PC-3 (cell line): ENCODE results near the gene RALY. TPM values are rescaled to one million over a fixed set of nuclear protein-coding genes. Genes with fewer than 3 reads are reported as not detected.

Source experiments
- ATAC-seq: fragments of 200-7000 bp; cut with Tn5 transposase; 2 replicates; pipeline ENCODE4 v1.9.1; 2020; ENCODE audit warnings: mild to moderate bottlenecking, moderate library complexity
- BruUV-seq: library from RNA; stranded (reverse); fragments of 400-500 nt; replicated peaks from 2 replicates; lab custom pipeline; 2021; lab: Mats Ljungman, UMichigan
- CTCF ChIA-PET: fragments of 300-600 bp; sonication (Branson Sonifier 250); formaldehyde crosslinking; loops from one replicate; lab custom pipeline; 2022; ENCODE audit warnings: antibody characterized with exemption; lab: Charles Lee
- POLR2A ChIA-PET: fragments of 300-600 bp; sonication (Branson Sonifier 250); formaldehyde crosslinking; loops from one replicate; lab custom pipeline; 2022; ENCODE audit warnings: antibody characterized with exemption; ENCODE audit not compliant: unreplicated experiment; lab: Charles Lee
- DNase-seq: peaks from one replicate; pipeline ENCODE4 v3.0.0-alpha.2; 2015
- H2AFZ ChIP-seq: fragments of 300-600 bp; sonication (generic); 2 replicates; pipeline ENCODE4 v1.6.0; 2016; ENCODE audit warnings: antibody characterized with exemption, low read length
- H3F3A ChIP-seq: fragments of 300-600 bp; sonication (generic); one replicate; pipeline ENCODE4 v1.6.0; 2017; ENCODE audit warnings: antibody characterized with exemption, low read length, control low read depth, mild to moderate bottlenecking; ENCODE audit not compliant: unreplicated experiment
- H3K27ac ChIP-seq: fragments of 300-600 bp; sonication (generic); 2 replicates; pipeline ENCODE4 v1.5.1; 2016; ENCODE audit warnings: mild to moderate bottlenecking, low read length
- H3K27me3 ChIP-seq: fragments of 300-600 bp; sonication (generic); 2 replicates; pipeline ENCODE4 v1.6.1; 2016; ENCODE audit warnings: low read length, mixed read lengths
- H3K36me3 ChIP-seq: fragments of 300-600 bp; sonication (generic); 2 replicates; pipeline ENCODE4 v1.6.1; 2016; ENCODE audit warnings: low read depth, mixed run types, low read length, mixed read lengths
- H3K4me1 ChIP-seq: fragments of 300-600 bp; sonication (generic); 2 replicates; pipeline ENCODE4 v1.5.1; 2016; ENCODE audit warnings: low read length; ENCODE audit not compliant: insufficient read depth
- H3K4me2 ChIP-seq: fragments of 300-600 bp; sonication (generic); 2 replicates; pipeline ENCODE4 v1.6.0; 2016; ENCODE audit warnings: low read length
- H3K4me3 ChIP-seq: fragments of 300-600 bp; sonication (generic); 2 replicates; pipeline ENCODE4 v1.5.1; 2016; ENCODE audit warnings: mild to moderate bottlenecking, low read length, mixed read lengths
- H3K79me2 ChIP-seq: fragments of 300-600 bp; sonication (generic); 2 replicates; pipeline ENCODE4 v1.6.1; 2017; ENCODE audit warnings: low read length, mixed read lengths
- H3K9ac ChIP-seq: fragments of 300-600 bp; sonication (generic); 2 replicates; pipeline ENCODE4 v1.6.0; 2016; ENCODE audit warnings: mild to moderate bottlenecking, low read length
- H3K9me2 ChIP-seq: fragments of 300-600 bp; sonication (generic); replicated peaks from 2 replicates; pipeline ENCODE4 v1.6.1; 2016; ENCODE audit warnings: mixed run types, low read length, mixed read lengths
- H3K9me3 ChIP-seq: fragments of 300-600 bp; sonication (generic); 2 replicates; pipeline ENCODE4 v1.6.1; 2016; ENCODE audit warnings: low read length, mixed read lengths
- H4K20me1 ChIP-seq: fragments of 300-600 bp; sonication (generic); 2 replicates; pipeline ENCODE4 v1.6.1; 2016; ENCODE audit warnings: low read length, mixed read lengths
- CTCF ChIP-seq: fragments of 300-600 bp; sonication (generic); conservative IDR thresholded peaks from 2 replicates; pipeline ENCODE4 v1.5.1; 2017; ENCODE audit warnings: antibody characterized with exemption, low read depth, mild to moderate bottlenecking, low read length
- EZH2 ChIP-seq: fragments of 300-600 bp; sonication (generic); IDR thresholded peaks from one replicate; pipeline ENCODE4 v1.6.1; 2017; ENCODE audit warnings: antibody characterized with exemption, mild to moderate bottlenecking, low read length; ENCODE audit not compliant: unreplicated experiment
- EZH2phosphoT487 ChIP-seq: fragments of 300-600 bp; sonication (generic); IDR thresholded peaks from 2 replicates; pipeline ENCODE4 v1.6.1; 2018; ENCODE audit warnings: mild to moderate bottlenecking, antibody characterized with exemption, low read length, borderline replicate concordance
- intact Hi-C: fragments of 100-400 bp; cut with micrococcal nuclease; formaldehyde crosslinking; loops from 2 replicates; pipeline ENCODE4 v1.9.0; 2023
- total RNA-seq: library from RNA; depleted of rRNA; stranded (reverse); fragments of >200 nt; gene quantifications from 2 replicates; pipeline ENCODE4 v1.2.3, GENCODE V29; 2014

RALY gene
- total RNA-seq, 1 experiment from 2014 or later: 160 TPM

- no peak overlapping the region for H2AFZ ChIP-seq
- peaks cover 73% of the 10 kb centered on the region for H4K20me1 ChIP-seq
- no peaks in the 10 kb centered on the region for H3K9me3 ChIP-seq
- DNase-seq: no peak
- TF ChIP-seq EZH2phosphoT487 (no peak), EZH2 (no peak), CTCF (no peak)
- no peak overlapping the region for H3K9ac ChIP-seq
- no peaks in the 10 kb centered on the region for H3F3A ChIP-seq
- H3K27me3 ChIP-seq: no peaks in the 10 kb centered on the region
- no peak overlapping the region for H3K4me3 ChIP-seq
- ATAC-seq: no peak
- peaks cover 99% of the 10 kb centered on the region for H3K79me2 ChIP-seq
- BruUV-seq: no TSS peak
- ChIA-PET POLR2A (no interaction called here), CTCF (no interaction called here)
- H3K9me2 ChIP-seq: no peaks in the 10 kb centered on the region
- H3K4me1 ChIP-seq: no peaks in the 10 kb centered on the region
- H3K4me2 ChIP-seq: no peak overlapping the region
- no peaks in the 10 kb centered on the region for H3K36me3 ChIP-seq
- no peak overlapping the region for H3K27ac ChIP-seq
- intact Hi-C loops: no loop called here
Observed at GRCh38 chr20:34001378-34001777, 7.7 kb downstream of the RALY start.

GRCh38 chr20:34004227-34004626, 10.5 kb downstream of the RALY start:
- peaks cover 96% of the 10 kb centered on the region for H3K79me2 ChIP-seq
- H3K4me2 ChIP-seq: no peak overlapping the region
- H2AFZ ChIP-seq: no peak overlapping the region
- no TSS peak for BruUV-seq
- peaks cover 64% of the 10 kb centered on the region for H4K20me1 ChIP-seq
- H3K4me1 ChIP-seq: no peaks in the 10 kb centered on the region
- no peaks in the 10 kb centered on the region for H3F3A ChIP-seq
- H3K36me3 ChIP-seq: no peaks in the 10 kb centered on the region
- TF ChIP-seq CTCF (no peak), EZH2 (no peak), EZH2phosphoT487 (no peak)
- no peaks in the 10 kb centered on the region for H3K9me3 ChIP-seq
- POLR2A ChIA-PET: no interaction called here
- DNase-seq: no peak
- intact Hi-C loops: no loop called here
- ATAC-seq: no peak
- no peak overlapping the region for H3K4me3 ChIP-seq
- CTCF ChIA-PET: no interaction called here
- no peak overlapping the region for H3K27ac ChIP-seq
- H3K9ac ChIP-seq: no peak overlapping the region
- H3K27me3 ChIP-seq: no peaks in the 10 kb centered on the region
- H3K9me2 ChIP-seq: no peaks in the 10 kb centered on the region

- ChIA-PET CTCF (no interaction called here), POLR2A (interaction anchor here (0.6 to 0.7 kb wide), 2 partner anchors 73 to 229 kb away, joined by 3 to 5 read pairs; no protein-coding TSS in a partner anchor)
- Histone ChIP-seq H3K36me3 (no peaks in the 10 kb centered on the region), H3K9me3 (no peaks in the 10 kb centered on the region), H2AFZ (no peak overlapping the region), H3F3A (no peaks in the 10 kb centered on the region), H3K79me2 (peaks cover 96% of the 10 kb centered on the region), H3K27me3 (no peaks in the 10 kb centered on the region), H3K27ac (no peak overlapping the region), H3K4me3 (no peak overlapping the region), H3K9me2 (no peaks in the 10 kb centered on the region), H3K4me2 (no peak overlapping the region), H3K4me1 (no peaks in the 10 kb centered on the region), H4K20me1 (peaks cover 63% of the 10 kb centered on the region), H3K9ac (no peak overlapping the region)
- DNase-seq: no peak
- no peak for TF ChIP-seq CTCF
- no peak for TF ChIP-seq EZH2
- TF ChIP-seq EZH2phosphoT487: no peak
- ATAC-seq: no peak
- intact Hi-C loops: no loop called here
- no TSS peak for BruUV-seq
Observed at GRCh38 chr20:34004790-34005457, 11.2 kb downstream of the RALY start.
